ENCODE data around the gene GALNT9.

GALNT9 gene

GRCh38 chr12:132325733-132326130 is 3.7 kb downstream of the GALNT9 start:
- H3K27me3 ChIP-seq (ENCODE audit: control insufficient read depth in 1 of 2, insufficient read depth in 2 of 2, low read length in 2 of 2): peaks cover 23 to 25% of the 10 kb centered on the region in 2 donors
- no peak overlapping the region for H3K27ac ChIP-seq (ENCODE audit: low read depth, low read length)
- H3K4me3 ChIP-seq (ENCODE audit: low read depth in 1 of 2, low read length in 2 of 2): no peak overlapping the region
- no peaks in the 10 kb centered on the region for H3K36me3 ChIP-seq (ENCODE audit: control insufficient read depth in 1 of 2, insufficient read depth in 2 of 2, low read length in 2 of 2)
- H3K4me1 ChIP-seq (ENCODE audit: control insufficient read depth in 1 of 2, insufficient read depth in 2 of 2, low read length in 2 of 2): no peaks in the 10 kb centered on the region
- H3K9me3 ChIP-seq (ENCODE audit: control insufficient read depth in 1 of 2, low read length in 2 of 2): no peaks in the 10 kb centered on the region
- no peak overlapping the region for H3K9ac ChIP-seq (ENCODE audit: low read depth in 1 of 2, low read length in 2 of 2)

GRCh38 chr12:132324841-132325732 is 4.3 kb downstream of the GALNT9 start:
- no peak overlapping the region for H3K27ac ChIP-seq (ENCODE audit: low read depth, low read length)
- no peaks in the 10 kb centered on the region for H3K36me3 ChIP-seq (ENCODE audit: control insufficient read depth in 1 of 2, insufficient read depth in 2 of 2, low read length in 2 of 2)
- H3K4me3 ChIP-seq (ENCODE audit: low read depth in 1 of 2, low read length in 2 of 2): no peak overlapping the region
- no peaks in the 10 kb centered on the region for H3K9me3 ChIP-seq (ENCODE audit: control insufficient read depth in 1 of 2, low read length in 2 of 2)
- H3K4me1 ChIP-seq (ENCODE audit: control insufficient read depth in 1 of 2, insufficient read depth in 2 of 2, low read length in 2 of 2): no peaks in the 10 kb centered on the region
- H3K27me3 ChIP-seq (ENCODE audit: control insufficient read depth in 1 of 2, insufficient read depth in 2 of 2, low read length in 2 of 2): peaks cover 16 to 19% of the 10 kb centered on the region in 2 donors
- H3K9ac ChIP-seq (ENCODE audit: low read depth in 1 of 2, low read length in 2 of 2): no peak overlapping the region

GRCh38 chr12:132324173-132324572 is 5.2 kb downstream of the GALNT9 start:
- Histone ChIP-seq H3K9ac (ENCODE audit: low read depth in 1 of 2, low read length in 2 of 2) (no peak overlapping the region), H3K4me3 (ENCODE audit: low read depth in 1 of 2, low read length in 2 of 2) (no peak overlapping the region), H3K4me1 (ENCODE audit: control insufficient read depth in 1 of 2, insufficient read depth in 2 of 2, low read length in 2 of 2) (no peaks in the 10 kb centered on the region), H3K9me3 (ENCODE audit: control insufficient read depth in 1 of 2, low read length in 2 of 2) (no peaks in the 10 kb centered on the region), H3K27ac (ENCODE audit: low read depth, low read length) (no peak overlapping the region), H3K27me3 (ENCODE audit: control insufficient read depth in 1 of 2, insufficient read depth in 2 of 2, low read length in 2 of 2) (peaks cover 14 to 19% of the 10 kb centered on the region in 2 donors), H3K36me3 (ENCODE audit: control insufficient read depth in 1 of 2, insufficient read depth in 2 of 2, low read length in 2 of 2) (no peaks in the 10 kb centered on the region)

- Histone ChIP-seq H3K27ac (ENCODE audit: low read depth, low read length) (no peak overlapping the region), H3K9me3 (ENCODE audit: control insufficient read depth in 1 of 2, low read length in 2 of 2) (no peaks in the 10 kb centered on the region), H3K27me3 (ENCODE audit: control insufficient read depth in 1 of 2, insufficient read depth in 2 of 2, low read length in 2 of 2) (peaks cover 14 to 15% of the 10 kb centered on the region in 2 donors), H3K9ac (ENCODE audit: low read depth in 1 of 2, low read length in 2 of 2) (no peak overlapping the region), H3K36me3 (ENCODE audit: control insufficient read depth in 1 of 2, insufficient read depth in 2 of 2, low read length in 2 of 2) (no peaks in the 10 kb centered on the region), H3K4me3 (ENCODE audit: low read depth in 1 of 2, low read length in 2 of 2) (no peak overlapping the region), H3K4me1 (ENCODE audit: control insufficient read depth in 1 of 2, insufficient read depth in 2 of 2, low read length in 2 of 2) (no peaks in the 10 kb centered on the region)
Observed at GRCh38 chr12:132323171-132324010, 6.0 kb downstream of the GALNT9 start.

- no peak overlapping the region for H3K4me3 ChIP-seq (ENCODE audit: low read depth in 1 of 2, low read length in 2 of 2)
- peaks cover 6 to 7% of the 10 kb centered on the region in 2 donors for H3K27me3 ChIP-seq (ENCODE audit: control insufficient read depth in 1 of 2, insufficient read depth in 2 of 2, low read length in 2 of 2)
- no peaks in the 10 kb centered on the region for H3K36me3 ChIP-seq (ENCODE audit: control insufficient read depth in 1 of 2, insufficient read depth in 2 of 2, low read length in 2 of 2)
- H3K9me3 ChIP-seq (ENCODE audit: control insufficient read depth in 1 of 2, low read length in 2 of 2): no peaks in the 10 kb centered on the region
- H3K27ac ChIP-seq (ENCODE audit: low read depth, low read length): no peak overlapping the region
- H3K4me1 ChIP-seq (ENCODE audit: control insufficient read depth in 1 of 2, insufficient read depth in 2 of 2, low read length in 2 of 2): no peaks in the 10 kb centered on the region
- H3K9ac ChIP-seq (ENCODE audit: low read depth in 1 of 2, low read length in 2 of 2): no peak overlapping the region
Observed at GRCh38 chr12:132322206-132323132, 6.9 kb downstream of the GALNT9 start.

- Histone ChIP-seq H3K36me3 (ENCODE audit: control insufficient read depth in 1 of 2, insufficient read depth in 2 of 2, low read length in 2 of 2) (no peaks in the 10 kb centered on the region), H3K4me3 (ENCODE audit: low read depth in 1 of 2, low read length in 2 of 2) (no peak overlapping the region), H3K27ac (ENCODE audit: low read depth, low read length) (no peak overlapping the region), H3K9ac (ENCODE audit: low read depth in 1 of 2, low read length in 2 of 2) (no peak overlapping the region), H3K9me3 (ENCODE audit: control insufficient read depth in 1 of 2, low read length in 2 of 2) (no peaks in the 10 kb centered on the region), H3K27me3 (ENCODE audit: control insufficient read depth in 1 of 2, insufficient read depth in 2 of 2, low read length in 2 of 2) (no peaks in the 10 kb centered on the region), H3K4me1 (ENCODE audit: control insufficient read depth in 1 of 2, insufficient read depth in 2 of 2, low read length in 2 of 2) (no peaks in the 10 kb centered on the region)
Observed at GRCh38 chr12:132321321-132322118, 7.9 kb downstream of the GALNT9 start.

GRCh38 chr12:132320767-132321211 is 8.6 kb downstream of the GALNT9 start:
- Histone ChIP-seq H3K27me3 (ENCODE audit: control insufficient read depth in 1 of 2, insufficient read depth in 2 of 2, low read length in 2 of 2) (no peaks in the 10 kb centered on the region), H3K27ac (ENCODE audit: low read depth, low read length) (no peak overlapping the region), H3K36me3 (ENCODE audit: control insufficient read depth in 1 of 2, insufficient read depth in 2 of 2, low read length in 2 of 2) (no peaks in the 10 kb centered on the region), H3K4me1 (ENCODE audit: control insufficient read depth in 1 of 2, insufficient read depth in 2 of 2, low read length in 2 of 2) (no peaks in the 10 kb centered on the region), H3K9ac (ENCODE audit: low read depth in 1 of 2, low read length in 2 of 2) (no peak overlapping the region), H3K9me3 (ENCODE audit: control insufficient read depth in 1 of 2, low read length in 2 of 2) (no peaks in the 10 kb centered on the region), H3K4me3 (ENCODE audit: low read depth in 1 of 2, low read length in 2 of 2) (no peak overlapping the region)

GRCh38 chr12:132319991-132320570 is 9.3 kb downstream of the GALNT9 start:
- Histone ChIP-seq H3K9me3 (ENCODE audit: control insufficient read depth in 1 of 2, low read length in 2 of 2) (no peaks in the 10 kb centered on the region), H3K27ac (ENCODE audit: low read depth, low read length) (no peak overlapping the region), H3K4me3 (ENCODE audit: low read depth in 1 of 2, low read length in 2 of 2) (no peak overlapping the region), H3K27me3 (ENCODE audit: control insufficient read depth in 1 of 2, insufficient read depth in 2 of 2, low read length in 2 of 2) (no peaks in the 10 kb centered on the region), H3K9ac (ENCODE audit: low read depth in 1 of 2, low read length in 2 of 2) (no peak overlapping the region), H3K4me1 (ENCODE audit: control insufficient read depth in 1 of 2, insufficient read depth in 2 of 2, low read length in 2 of 2) (no peaks in the 10 kb centered on the region), H3K36me3 (ENCODE audit: control insufficient read depth in 1 of 2, insufficient read depth in 2 of 2, low read length in 2 of 2) (no peaks in the 10 kb centered on the region)

Measured in duodenal mucosa (tissue), 2 donors.